ENCODE results near the gene FLOT1. TPM values are rescaled to one million over a fixed set of nuclear protein-coding genes. Genes with fewer than 3 reads are reported as not detected.
A peak's percentile ranks its signal among the peaks of the same experiment; 100 is the strongest.

Gene FLOT1
- total and polyA plus RNA-seq, 9 of the 15 experiments (the other 6 are each of a cell fraction or from before 2014, with no cell fraction given) = 11.7 to 149 (median 118) TPM

- no peak for TF ChIP-seq ZNF133 (CRISPR knock-in tag; IDR thresholded peaks at IDR 0.05)
- TF ChIP-seq ELK1 (CRISPR knock-in tag; IDR thresholded peaks at IDR 0.05) = no peak
- TF ChIP-seq SREBF2 (CRISPR knock-in tag; IDR thresholded peaks at IDR 0.05) = no peak
- TF ChIP-seq ZNF282 (CRISPR knock-in tag; IDR thresholded peaks at IDR 0.05) = no peak
- no peak for TF ChIP-seq NCOA4 (IDR thresholded peaks at IDR 0.05; ENCODE audit: partially characterized antibody)
- TF ChIP-seq ATF6 (CRISPR knock-in tag; IDR thresholded peaks at IDR 0.05) = no peak
- no peak for TF ChIP-seq ZBTB5 (IDR thresholded peaks at IDR 0.05)
- TF ChIP-seq ZBTB17 (CRISPR knock-in tag; IDR thresholded peaks at IDR 0.05) = peak; percentile 86; the same call in 1 of the 2 replicates
- no peak for TF ChIP-seq CHD2 (IDR thresholded peaks at IDR 0.05; ENCODE audit: low read depth, low read length)
- TF ChIP-seq RBM15 (IDR thresholded peaks at IDR 0.05; ENCODE audit: insufficient read depth, low read length) = no peak
- TF ChIP-seq MEF2D (tag; conservative IDR thresholded peaks at IDR 0.05; ENCODE audit: low read depth) = no peak; the same call in none of the 2 replicates
- no peak for TF ChIP-seq MXD1 (CRISPR knock-in tag; IDR thresholded peaks at IDR 0.05; ENCODE audit: borderline replicate concordance, poor library complexity, severe bottlenecking)
- TF ChIP-seq MCM3 (IDR thresholded peaks at IDR 0.05) = no peak
- TF ChIP-seq MCM7 (IDR thresholded peaks at IDR 0.05) = no peak
- TF ChIP-seq ZBTB43 (CRISPR knock-in tag; IDR thresholded peaks at IDR 0.05) = no peak
- TF ChIP-seq TSC22D4 (tag; IDR thresholded peaks at IDR 0.05) = no peak
- no peak for TF ChIP-seq NCOA1 (IDR thresholded peaks at IDR 0.05; ENCODE audit: low read depth)
- TF ChIP-seq MCM5 (IDR thresholded peaks at IDR 0.05; ENCODE audit: low read depth) = no peak
- peak; percentile 38 to 58 for TF ChIP-seq E2F6 (IDR thresholded peaks at IDR 0.05; ENCODE audit: borderline replicate concordance in 1 of 2, extremely low read depth in 1 of 2, insufficient read depth in 1 of 2, insufficient read length in 1 of 2, low read depth in 1 of 2, low read length in 1 of 2, poor library complexity in 1 of 2, severe bottlenecking in 1 of 2)
Measured at GRCh38 chr6:30781743-30782424, 39.4 kb upstream of the FLOT1 start (continued).
